Adrenal gland (tissue), 12 donors: ENCODE data around the gene TAF6. TPM values are rescaled to one million over a fixed set of nuclear protein-coding genes. Genes with fewer than 3 reads are reported as not detected.

Source experiments
- DNase-seq, 7 donors: peaks; one replicate each; pipeline ENCODE4 v3.0.0-alpha.2; 2019 to 2020
- H3K27ac ChIP-seq, 5 donors: fragments of 200-600 bp; sonication (generic) in 4 of 5; 1 replicate in 3 of 5; 2 replicates in 2 of 5; pipeline versions ENCODE4 v1.5.1 to v1.8.0; 2016 to 2020; ENCODE audit warnings: mild to moderate bottlenecking in 1 of 5
- H3K27me3 ChIP-seq: fragments of 200-600 bp; 2 replicates; pipeline ENCODE4 v1.8.0; 2021
- H3K36me3 ChIP-seq, 2 donors: fragments of 200-600 bp; replicated peaks in 1 of 2; 1 replicate in 1 of 2; 2 replicates in 1 of 2; pipeline versions ENCODE4 v1.5.1 to v1.8.0; 2018 to 2022
- H3K4me1 ChIP-seq, 2 donors: fragments of 200-600 bp; replicated peaks in 1 of 2; 1 replicate in 1 of 2; 2 replicates in 1 of 2; pipeline versions ENCODE4 v1.5.1 to v1.8.0; 2018 to 2021
- H3K4me3 ChIP-seq, 4 donors: fragments of 200-600 bp; sonication (generic) in 3 of 4; one replicate each; pipeline ENCODE4 v1.5.1; 2016 to 2018
- H3K9me3 ChIP-seq, 3 donors: fragments of 200-600 bp; sonication (generic) in 1 of 3; replicated peaks in 1 of 3; 1 replicate in 2 of 3; 2 replicates in 1 of 3; pipeline versions ENCODE4 v1.5.1 to v1.8.0; 2016 to 2021
- POLR2A ChIP-seq, 2 donors: fragments of 450-650 bp; IDR thresholded peaks; one replicate each; pipeline ENCODE4 v1.6.1; 2017; ENCODE audit warnings: antibody characterized with exemption in 2 of 2, mild to moderate bottlenecking in 2 of 2, moderate library complexity in 1 of 2
- WGBS, 4 donors: extraction: QIAGEN DNeasy Blood & Tissue Kit in 2 of 4; methylation state at CpG; one replicate each; pipeline versions ENCODE4 v1.1.5 to v1.1.7; 2013 to 2017; 5-methylcytosine and 5-hydroxymethylcytosine counted together
- intact Hi-C, 2 donors: fragments of 100-400 bp; cut with DNase I; formaldehyde crosslinking; loops; one replicate each; pipeline versions ENCODE4 v1.14.1 to v1.15.0; 2022 to 2023
- polyA plus RNA-seq, 3 donors: library from polyadenylated mRNA; stranded (reverse); fragments of 200-250 nt in 2 of 3; fragments of 350-450 nt in 1 of 3; fragmentation: Illumina TruSeq in 1 of 3; extraction: RNeasy Lipid Tissue Mini Kit (QIAGEN cat#74804) in 1 of 3; gene quantifications; one replicate each; pipeline ENCODE4 v1.2.3, GENCODE V29; 2013 to 2014
- total RNA-seq, 9 donors: library from RNA; depleted of rRNA in 4 of 9; stranded (reverse); fragments of >200 nt in 4 of 9; fragments of 120-200 nt in 1 of 9; fragmentation: NEBNext Ultra II Directional in 1 of 9; extraction: Animal tissue kit (Norgen Biotek cat#: 25700) in 1 of 9; gene quantifications; one replicate each; pipeline versions ENCODE4 v1.1.0 to v1.2.4, GENCODE V29; 2013 to 2023
- TF ChIP-seq, protein P1 (sequence below), 6 experiments: fragments of 450-650 bp in 4 of 6; fragments of 200-600 bp in 2 of 6; sonication (generic) in 1 of 6; IDR thresholded peaks; 1 replicate in 5 of 6; 2 replicates in 1 of 6; pipeline versions ENCODE4 v1.5.1 to v1.8.0; 2016 to 2021; ENCODE audit warnings: antibody characterized with exemption in 6 of 6, mild to moderate bottlenecking in 2 of 6, moderate library complexity in 1 of 6
- donor health status: healthy with polysubstance abuse.
- donor health status: Bipolar disorder and iron deficiency.
- donor health status: DM: yes; HTN: yes; CAD: no.
- donor health status: DM: no; HTN: no; CAD: no.
- donor health status: DM: no; HTN: no; CAD: no.
- donor health status: DM: yes; HTN: yes; CAD: no.

The TAF6 gene
- total and polyA plus RNA-seq, 12 donors, result 16.0 to 141 (median 68.7) TPM

- intact Hi-C loops, result no loop called here
- Histone ChIP-seq H3K4me3 (no peak overlapping the region), H3K36me3 (peaks cover 0 to 84% of the 10 kb centered on the region in 2 donors), H3K4me1 (no peaks in the 10 kb centered on the region), H3K9me3 (peaks cover 0 to 19% (median 0%) of the 10 kb centered on the region in 3 donors), H3K27ac (no peak overlapping the region), H3K27me3 (no peaks in the 10 kb centered on the region)
- no peak for DNase-seq
- TF ChIP-seq POLR2A (IDR thresholded peaks at IDR 0.05), result no peak
- TF ChIP-seq, protein P1, sequence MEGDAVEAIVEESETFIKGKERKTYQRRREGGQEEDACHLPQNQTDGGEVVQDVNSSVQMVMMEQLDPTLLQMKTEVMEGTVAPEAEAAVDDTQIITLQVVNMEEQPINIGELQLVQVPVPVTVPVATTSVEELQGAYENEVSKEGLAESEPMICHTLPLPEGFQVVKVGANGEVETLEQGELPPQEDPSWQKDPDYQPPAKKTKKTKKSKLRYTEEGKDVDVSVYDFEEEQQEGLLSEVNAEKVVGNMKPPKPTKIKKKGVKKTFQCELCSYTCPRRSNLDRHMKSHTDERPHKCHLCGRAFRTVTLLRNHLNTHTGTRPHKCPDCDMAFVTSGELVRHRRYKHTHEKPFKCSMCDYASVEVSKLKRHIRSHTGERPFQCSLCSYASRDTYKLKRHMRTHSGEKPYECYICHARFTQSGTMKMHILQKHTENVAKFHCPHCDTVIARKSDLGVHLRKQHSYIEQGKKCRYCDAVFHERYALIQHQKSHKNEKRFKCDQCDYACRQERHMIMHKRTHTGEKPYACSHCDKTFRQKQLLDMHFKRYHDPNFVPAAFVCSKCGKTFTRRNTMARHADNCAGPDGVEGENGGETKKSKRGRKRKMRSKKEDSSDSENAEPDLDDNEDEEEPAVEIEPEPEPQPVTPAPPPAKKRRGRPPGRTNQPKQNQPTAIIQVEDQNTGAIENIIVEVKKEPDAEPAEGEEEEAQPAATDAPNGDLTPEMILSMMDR (IDR thresholded peaks at IDR 0.05), result no peak
- WGBS, 4 donors, result 94 to 98% (median 97%) methylated on average over 10 of the region's 10 CpGs
Measured at GRCh38 chr7:100072462-100072861, 46.7 kb downstream of the TAF6 start.

DNA sequence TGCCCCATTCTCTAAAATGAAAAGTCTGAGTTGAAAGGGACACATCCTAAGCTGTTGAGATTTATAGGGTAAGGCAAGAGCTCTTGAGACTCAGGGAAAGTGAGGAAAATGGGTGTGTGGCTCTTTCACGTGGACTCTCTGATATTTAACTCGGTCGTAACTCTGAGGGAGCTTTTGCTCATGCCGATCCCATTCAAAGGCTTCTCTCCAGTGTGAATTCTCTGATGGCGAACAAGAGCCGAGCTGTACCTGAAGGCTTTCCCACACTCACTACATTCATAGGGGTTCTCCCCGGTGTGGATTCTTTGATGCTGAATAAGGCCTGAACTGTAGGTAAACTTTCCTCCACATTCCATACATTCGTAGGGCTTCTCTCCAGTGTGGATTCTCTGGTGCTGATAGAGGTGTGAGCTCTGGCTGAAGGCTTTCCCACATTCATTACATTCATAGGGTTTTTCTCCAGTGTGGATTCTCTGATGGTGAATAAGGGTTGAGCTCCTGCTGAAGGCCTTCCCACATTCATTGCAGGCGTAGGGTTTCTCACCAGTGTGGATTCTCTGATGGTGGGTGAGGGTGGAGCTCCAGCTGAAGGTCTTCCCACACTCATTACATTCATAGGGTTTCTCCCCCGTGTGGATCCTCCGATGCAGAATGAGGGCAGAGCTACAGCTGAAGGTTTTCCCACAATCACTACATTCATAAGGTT, 48.0 kb downstream of the TAF6 start:
- 94 to 99% (median 98%) methylated on average over 11 of the region's 11 CpGs for whole genome bisulfite sequencing, 4 donors
- no peaks in the 10 kb centered on the region for H3K27me3 ChIP-seq
- no peak for DNase-seq
- H3K4me3 ChIP-seq, result no peak overlapping the region
- peaks cover 0 to 71% of the 10 kb centered on the region in 2 donors for H3K36me3 ChIP-seq
- intact Hi-C loops, result no loop called here
- H3K27ac ChIP-seq, result no peak overlapping the region
- peaks cover 2 to 5% of the 10 kb centered on the region in 2 donors for H3K4me1 ChIP-seq
- no peak for TF ChIP-seq POLR2A (IDR thresholded peaks at IDR 0.05)
- TF ChIP-seq, protein P1 (IDR thresholded peaks at IDR 0.05), result no peak
- peaks cover 0 to 19% (median 0%) of the 10 kb centered on the region in 3 donors for H3K9me3 ChIP-seq

DNA sequence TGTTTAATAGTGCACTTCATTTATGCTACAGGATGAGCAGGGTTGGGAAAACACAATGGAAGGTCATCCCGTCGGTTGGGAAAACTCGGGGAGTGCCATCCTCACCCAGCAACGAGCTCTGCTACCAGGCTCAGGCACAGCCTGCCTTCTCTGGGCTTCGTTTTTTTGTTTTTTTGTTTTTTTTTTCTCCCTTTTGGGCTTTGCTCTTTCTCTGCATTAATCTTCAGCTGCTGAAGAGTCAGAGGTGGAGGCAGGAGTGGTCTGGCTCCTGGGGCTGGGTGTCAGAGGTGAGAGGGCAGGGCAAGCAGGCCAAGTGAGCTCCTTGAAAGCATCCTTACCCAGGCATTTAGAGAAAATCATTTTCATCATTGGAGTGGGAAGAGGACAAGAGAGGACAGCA, 49.2 kb downstream of the TAF6 start:
- intact Hi-C loops, result no loop called here
- Histone ChIP-seq H3K27ac (no peak overlapping the region), H3K4me3 (no peak overlapping the region), H3K27me3 (no peaks in the 10 kb centered on the region), H3K9me3 (peaks cover 0 to 19% (median 0%) of the 10 kb centered on the region in 3 donors), H3K36me3 (peaks cover 0 to 59% of the 10 kb centered on the region in 2 donors), H3K4me1 (peaks cover 6 to 14% of the 10 kb centered on the region in 2 donors)
- TF ChIP-seq POLR2A (IDR thresholded peaks at IDR 0.05), result no peak
- TF ChIP-seq, protein P1 (IDR thresholded peaks at IDR 0.05), result no peak
- no peak for DNase-seq
- 95 to 99% (median 97%) methylated on average over 5 of the region's 5 CpGs for WGBS, 4 donors

- Histone ChIP-seq H3K27me3 (no peaks in the 10 kb centered on the region), H3K4me1 (peaks cover 6 to 16% of the 10 kb centered on the region in 2 donors), H3K9me3 (peaks cover 0 to 14% (median 0%) of the 10 kb centered on the region in 3 donors), H3K36me3 (peaks cover 0 to 52% of the 10 kb centered on the region in 2 donors), H3K4me3 (no peak overlapping the region), H3K27ac (peak overlapping the region in 1 of 5 donors; percentile 22)
- intact Hi-C loops, result no loop called here
- TF ChIP-seq, protein P1 (IDR thresholded peaks at IDR 0.05), result no peak
- TF ChIP-seq POLR2A (IDR thresholded peaks at IDR 0.05), result no peak
- no peak for DNase-seq
- 88 to 96% (median 93%) methylated on average over 6 to 7 of the region's 7 CpGs for WGBS, 4 donors
Measured at GRCh38 chr7:100066953-100067352, 52.2 kb downstream of the TAF6 start.
